Transverse colon (tissue), 4 donors: ENCODE measurements around the gene LTBP2.

Experiments used
- POLR2AphosphoS5 ChIP-seq, 3 donors: sonication (generic); formaldehyde crosslinking; IDR thresholded peaks; one replicate each; pipeline ENCODE4 v1.6.1; 2016; ENCODE audit warnings: antibody characterized with exemption in 3 of 3
- TF ChIP-seq, protein P1 (sequence below), 5 experiments: fragments of 200-600 bp in 3 of 5; fragments of 450-650 bp in 2 of 5; sonication (generic) in 3 of 5; IDR thresholded peaks; 1 replicate in 2 of 5; 2 replicates in 3 of 5; pipeline ENCODE4 v1.5.1; 2016 to 2017; ENCODE audit warnings: antibody characterized with exemption in 5 of 5, inconsistent platforms in 3 of 5, mild to moderate bottlenecking in 2 of 5, moderate library complexity in 1 of 5

DNA sequence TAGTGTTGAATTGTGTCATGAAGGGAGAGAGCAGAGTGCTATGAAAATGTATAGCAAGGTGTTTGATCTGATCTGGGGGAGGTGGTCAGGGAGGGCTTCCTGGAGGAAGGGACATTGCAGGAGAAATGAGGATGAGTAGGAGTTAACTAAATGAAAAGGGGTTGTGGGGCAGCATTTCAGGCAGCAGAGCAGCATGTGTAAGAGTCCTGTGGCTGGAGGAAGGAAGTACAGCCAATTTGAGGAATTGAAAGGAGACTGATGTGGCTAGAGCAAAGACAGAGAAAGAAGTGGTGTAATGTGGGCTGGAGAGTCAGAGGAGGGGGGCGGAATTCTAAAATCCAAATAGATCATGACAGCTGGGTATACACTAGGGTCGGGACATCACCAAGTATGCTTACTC lies 139.4 kb downstream of the LTBP2 start:
- TF ChIP-seq, protein P1, sequence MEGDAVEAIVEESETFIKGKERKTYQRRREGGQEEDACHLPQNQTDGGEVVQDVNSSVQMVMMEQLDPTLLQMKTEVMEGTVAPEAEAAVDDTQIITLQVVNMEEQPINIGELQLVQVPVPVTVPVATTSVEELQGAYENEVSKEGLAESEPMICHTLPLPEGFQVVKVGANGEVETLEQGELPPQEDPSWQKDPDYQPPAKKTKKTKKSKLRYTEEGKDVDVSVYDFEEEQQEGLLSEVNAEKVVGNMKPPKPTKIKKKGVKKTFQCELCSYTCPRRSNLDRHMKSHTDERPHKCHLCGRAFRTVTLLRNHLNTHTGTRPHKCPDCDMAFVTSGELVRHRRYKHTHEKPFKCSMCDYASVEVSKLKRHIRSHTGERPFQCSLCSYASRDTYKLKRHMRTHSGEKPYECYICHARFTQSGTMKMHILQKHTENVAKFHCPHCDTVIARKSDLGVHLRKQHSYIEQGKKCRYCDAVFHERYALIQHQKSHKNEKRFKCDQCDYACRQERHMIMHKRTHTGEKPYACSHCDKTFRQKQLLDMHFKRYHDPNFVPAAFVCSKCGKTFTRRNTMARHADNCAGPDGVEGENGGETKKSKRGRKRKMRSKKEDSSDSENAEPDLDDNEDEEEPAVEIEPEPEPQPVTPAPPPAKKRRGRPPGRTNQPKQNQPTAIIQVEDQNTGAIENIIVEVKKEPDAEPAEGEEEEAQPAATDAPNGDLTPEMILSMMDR (IDR thresholded peaks at IDR 0.05), result no peak
- TF ChIP-seq POLR2AphosphoS5 (IDR thresholded peaks at IDR 0.05), result no peak
